SK-N-SH treated with all-trans-retinoic acid at 6 μM for 48 hours (cell line): Measurements from ENCODE around the gene C13orf46.

Experiments used
- ATAC-seq: fragments of 200-7000 bp; cut with Tn5 transposase; 3 replicates; pipeline ENCODE4 v1.9.1; 2020; ENCODE audit warnings: mild to moderate bottlenecking, moderate library complexity
- BACH2 ChIP-seq: fragments of 250-450 bp; sonication (Bioruptor Pico); IDR thresholded peaks from 2 replicates; pipeline ENCODE4 v1.9.0; 2021; ENCODE audit warnings: mild to moderate bottlenecking, borderline replicate concordance
- CREB5 ChIP-seq: fragments of 250-450 bp; sonication (Bioruptor Pico); IDR thresholded peaks from 2 replicates; pipeline ENCODE4 v1.5.1; 2020; ENCODE audit warnings: low read depth, mild to moderate bottlenecking, moderate library complexity
- CSDC2 ChIP-seq: fragments of 250-450 bp; sonication (Bioruptor Pico); IDR thresholded peaks from 2 replicates; pipeline ENCODE4 v1.5.0; 2020; ENCODE audit warnings: mild to moderate bottlenecking, moderate library complexity
- CSRNP3 ChIP-seq: fragments of 250-450 bp; sonication (Bioruptor Pico); IDR thresholded peaks from 2 replicates; pipeline ENCODE4 v1.5.1; 2021; ENCODE audit warnings: mild to moderate bottlenecking, moderate library complexity
- ESRRG ChIP-seq: fragments of 250-450 bp; sonication (Bioruptor Pico); IDR thresholded peaks from 2 replicates; pipeline ENCODE4 v1.6.1; 2021; ENCODE audit warnings: mild to moderate bottlenecking
- GLIS3 ChIP-seq: fragments of 250-450 bp; sonication (Bioruptor Pico); IDR thresholded peaks from 2 replicates; pipeline ENCODE4 v1.5.0; 2020; ENCODE audit warnings: mild to moderate bottlenecking, moderate library complexity
- ISL1 ChIP-seq: fragments of 250-450 bp; sonication (Bioruptor Pico); IDR thresholded peaks from 2 replicates; pipeline ENCODE4 v2.1.2; 2022; ENCODE audit warnings: mild to moderate bottlenecking, moderate library complexity
- OSR1 ChIP-seq: fragments of 250-450 bp; sonication (Bioruptor Pico); IDR thresholded peaks from 2 replicates; pipeline ENCODE4 v1.8.0; 2022; ENCODE audit warnings: moderate library complexity, mild to moderate bottlenecking, inconsistent platforms
- PATZ1 ChIP-seq: fragments of 250-450 bp; sonication (Bioruptor Pico); IDR thresholded peaks from 2 replicates; pipeline ENCODE4 v1.8.0; 2020; ENCODE audit warnings: mild to moderate bottlenecking, moderate library complexity, borderline replicate concordance
- POU6F1 ChIP-seq: fragments of 250-450 bp; sonication (Bioruptor Pico); IDR thresholded peaks from 2 replicates; pipeline ENCODE4 v1.8.0; 2021; ENCODE audit warnings: low read depth, mild to moderate bottlenecking, moderate library complexity, borderline replicate concordance
- PPARA ChIP-seq: fragments of 250-450 bp; sonication (Bioruptor Pico); IDR thresholded peaks from 2 replicates; pipeline ENCODE4 v1.5.0; 2020; ENCODE audit warnings: mild to moderate bottlenecking, borderline replicate concordance
- RARB ChIP-seq: fragments of 250-450 bp; sonication (Bioruptor Pico); IDR thresholded peaks from 2 replicates; pipeline ENCODE4 v1.8.0; 2021; ENCODE audit warnings: mild to moderate bottlenecking, moderate library complexity
- SNAI2 ChIP-seq: fragments of 250-450 bp; sonication (Bioruptor Pico); IDR thresholded peaks from 2 replicates; pipeline ENCODE4 v1.5.0; 2020; ENCODE audit warnings: mild to moderate bottlenecking, moderate library complexity
- TCF4 ChIP-seq: fragments of 250-450 bp; sonication (Bioruptor Pico); IDR thresholded peaks from 2 replicates; pipeline ENCODE4 v1.8.0; 2021; ENCODE audit warnings: mild to moderate bottlenecking, moderate library complexity, borderline replicate concordance
- TOX ChIP-seq: fragments of 250-450 bp; sonication (Bioruptor Pico); IDR thresholded peaks from 2 replicates; pipeline ENCODE4 v1.8.0; 2021; ENCODE audit warnings: mild to moderate bottlenecking, moderate library complexity, borderline replicate concordance
- TSHZ2 ChIP-seq: fragments of 250-450 bp; sonication (Bioruptor Pico); IDR thresholded peaks from 2 replicates; pipeline ENCODE4 v1.5.0; 2020; ENCODE audit warnings: mild to moderate bottlenecking, moderate library complexity
- ZC3H10 ChIP-seq: fragments of 250-450 bp; sonication (Bioruptor Pico); IDR thresholded peaks from 2 replicates; pipeline ENCODE4 v1.5.1; 2021; ENCODE audit warnings: mild to moderate bottlenecking, moderate library complexity
- ZFP30 ChIP-seq: fragments of 450-650 bp; formaldehyde crosslinking; IDR thresholded peaks from 2 replicates; pipeline ENCODE4 v1.5.0; 2022; ENCODE audit warnings: mild to moderate bottlenecking, moderate library complexity
- ZNF565 ChIP-seq: fragments of 450-650 bp; formaldehyde crosslinking; conservative IDR thresholded peaks from 2 replicates; pipeline ENCODE4 v1.5.0; 2020; ENCODE audit warnings: low read depth, mild to moderate bottlenecking, moderate library complexity
- ZNF70 ChIP-seq: fragments of 450-650 bp; formaldehyde crosslinking; IDR thresholded peaks from 2 replicates; pipeline ENCODE4 v1.5.0; 2020; ENCODE audit warnings: mild to moderate bottlenecking, moderate library complexity
- ZNF8 ChIP-seq: fragments of 450-650 bp; formaldehyde crosslinking; IDR thresholded peaks from 2 replicates; pipeline ENCODE4 v1.5.0; 2020; ENCODE audit warnings: mild to moderate bottlenecking, moderate library complexity

The C13orf46 gene

GRCh38 chr13:114009590-114010400 is 35.9 kb upstream of the C13orf46 start:
- TF ChIP-seq ZNF70 (CRISPR knock-in tag) (no peak), CSRNP3 (no peak), RARB (no peak), ZNF565 (CRISPR knock-in tag) (no peak), CSDC2 (CRISPR knock-in tag) (no peak), ESRRG (CRISPR knock-in tag) (no peak), ZFP30 (CRISPR knock-in tag) (no peak), CREB5 (CRISPR knock-in tag) (no peak), ZNF8 (CRISPR knock-in tag) (no peak), POU6F1 (CRISPR knock-in tag) (no peak), PPARA (no peak), SNAI2 (CRISPR knock-in tag) (no peak), TOX (CRISPR knock-in tag) (no peak), BACH2 (no peak), PATZ1 (CRISPR knock-in tag) (no peak), ZC3H10 (CRISPR knock-in tag) (no peak), OSR1 (CRISPR knock-in tag) (no peak), ISL1 (no peak), GLIS3 (no peak), TCF4 (no peak)
- TF ChIP-seq, all 23 proteins: peak for 0
- no peak for ATAC-seq

- TF ChIP-seq ZNF8 (CRISPR knock-in tag), result no peak
- TF ChIP-seq RARB, result no peak
- TF ChIP-seq ZNF565 (CRISPR knock-in tag), result no peak
- no peak for TF ChIP-seq ISL1
- TF ChIP-seq ZFP30 (CRISPR knock-in tag), result no peak
- ATAC-seq, result no peak
These were observed 35.2 kb upstream of the C13orf46 start for GRCh38 chr13:114008964-114009589.

- no peak for TF ChIP-seq CREB5 (CRISPR knock-in tag)
- TF ChIP-seq POU6F1 (CRISPR knock-in tag), result no peak
- TF ChIP-seq CSRNP3, result no peak
- no peak for TF ChIP-seq ZFP30 (CRISPR knock-in tag)
- TF ChIP-seq TSHZ2 (CRISPR knock-in tag), result no peak
- no peak for TF ChIP-seq SNAI2 (CRISPR knock-in tag)
- TF ChIP-seq TOX (CRISPR knock-in tag), result no peak
- TF ChIP-seq GLIS3, result no peak
- TF ChIP-seq ESRRG (CRISPR knock-in tag), result no peak
- ATAC-seq, result no peak
These were observed 33.7 kb upstream of the C13orf46 start for GRCh38 chr13:114007566-114007965.
